ENCODE measurements around the gene BCAM.
"Not testable (repeated sequence)": the region's sequence is repeated elsewhere in the genome, so short reads cannot be mapped to it uniquely, and the experiment has no call there.

The BCAM gene

DNA sequence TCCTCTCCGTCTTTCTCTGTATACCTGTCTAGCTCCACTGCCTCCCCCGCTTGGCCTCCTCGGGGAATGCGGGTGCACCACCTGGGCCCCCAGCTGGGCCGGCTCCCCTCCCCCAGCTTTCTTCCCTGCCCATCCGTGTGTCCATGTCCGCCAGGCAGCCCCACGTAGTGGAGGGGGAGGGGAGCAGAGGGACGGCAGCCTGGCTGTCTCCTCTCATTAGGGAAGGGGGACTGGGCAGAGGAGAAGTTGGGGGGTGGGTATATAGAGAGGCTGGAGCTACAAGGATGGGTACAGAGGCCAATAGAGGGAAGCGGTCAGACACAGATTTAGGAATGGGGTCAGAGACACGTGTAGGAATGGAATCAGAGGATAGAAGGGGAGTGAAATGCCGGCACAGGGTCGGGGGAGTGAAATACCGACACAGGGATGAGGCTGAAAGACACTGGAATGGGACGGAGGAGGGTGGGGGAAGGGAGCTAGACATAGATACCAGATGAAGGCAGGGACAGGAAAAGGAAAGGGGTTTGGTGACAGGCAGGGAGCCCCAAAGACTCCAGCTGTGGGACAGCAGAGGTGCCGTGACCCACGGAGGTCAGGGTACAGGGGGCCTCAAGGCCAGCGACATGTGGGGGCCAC, 40.0 kb downstream of the BCAM start:
- no peak for DNase-seq (ENCODE audit: low read depth in 2 of 2)

DNA sequence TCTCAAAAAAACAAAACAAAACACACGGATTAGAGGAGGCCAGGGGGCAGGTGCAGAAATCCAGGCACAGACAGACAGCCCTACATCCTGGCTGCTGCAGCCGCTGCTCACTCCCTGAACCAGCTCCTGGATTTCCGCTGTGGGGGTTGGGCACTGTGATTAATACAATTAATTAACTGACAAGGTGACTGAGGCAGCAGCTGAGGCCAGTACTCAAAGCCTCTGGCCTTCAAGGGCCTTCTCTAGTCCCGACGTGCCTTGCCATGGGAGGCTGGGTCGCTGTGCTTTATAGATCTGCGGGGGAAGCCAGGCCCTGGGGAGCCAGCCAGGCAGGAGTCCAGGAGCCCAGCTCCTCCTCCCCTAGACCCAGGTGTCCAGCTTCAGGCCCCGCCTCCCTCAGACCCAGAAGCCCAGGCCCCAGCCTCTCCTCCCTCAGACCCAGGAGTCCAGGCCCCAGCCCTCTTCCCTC, 41.8 kb downstream of the BCAM start:
- no peak for DNase-seq (ENCODE audit: low read depth in 2 of 2)

DNA sequence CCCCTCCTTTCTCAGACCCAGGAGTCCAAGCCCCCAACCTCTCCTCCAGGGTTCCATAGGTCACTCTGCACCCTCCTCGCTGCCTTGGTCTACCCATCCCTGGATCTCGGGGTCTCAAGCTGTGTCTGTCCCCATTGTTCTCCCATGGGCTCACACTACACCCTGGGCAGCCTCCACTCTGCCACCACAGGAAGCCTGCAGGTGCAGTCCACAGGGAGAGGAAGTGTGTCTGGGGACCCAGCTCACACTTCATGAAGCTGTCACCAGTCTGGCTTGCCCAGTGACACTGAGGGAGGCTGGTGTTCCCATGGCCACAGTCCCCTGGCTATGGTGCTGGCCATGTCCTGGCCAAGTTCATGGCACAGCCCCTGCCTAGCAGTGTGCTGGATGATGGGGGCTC, 42.5 kb downstream of the BCAM start:
- no peak for DNase-seq (ENCODE audit: low read depth in 2 of 2)

DNA sequence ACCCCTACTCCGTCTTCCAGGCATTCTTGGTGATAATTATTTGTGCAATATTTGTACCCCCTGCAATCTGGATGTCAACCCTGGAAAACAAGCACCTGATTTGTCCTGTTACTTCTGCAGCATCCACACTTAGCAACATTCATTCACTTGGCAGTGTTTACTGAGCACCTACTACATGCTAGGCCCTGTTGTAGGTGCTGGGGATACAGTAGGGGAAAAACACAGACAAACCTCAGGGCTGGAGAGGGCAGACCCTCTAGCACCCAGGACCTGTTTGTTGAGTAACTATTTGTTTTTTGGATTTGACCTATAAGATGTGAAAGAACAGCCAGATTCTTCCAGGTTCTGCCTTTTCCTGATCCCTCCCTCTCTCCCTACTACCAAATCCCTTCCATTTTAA, 46.7 kb downstream of the BCAM start:
- no peak for DNase-seq (ENCODE audit: low read depth in 2 of 2)

DNA sequence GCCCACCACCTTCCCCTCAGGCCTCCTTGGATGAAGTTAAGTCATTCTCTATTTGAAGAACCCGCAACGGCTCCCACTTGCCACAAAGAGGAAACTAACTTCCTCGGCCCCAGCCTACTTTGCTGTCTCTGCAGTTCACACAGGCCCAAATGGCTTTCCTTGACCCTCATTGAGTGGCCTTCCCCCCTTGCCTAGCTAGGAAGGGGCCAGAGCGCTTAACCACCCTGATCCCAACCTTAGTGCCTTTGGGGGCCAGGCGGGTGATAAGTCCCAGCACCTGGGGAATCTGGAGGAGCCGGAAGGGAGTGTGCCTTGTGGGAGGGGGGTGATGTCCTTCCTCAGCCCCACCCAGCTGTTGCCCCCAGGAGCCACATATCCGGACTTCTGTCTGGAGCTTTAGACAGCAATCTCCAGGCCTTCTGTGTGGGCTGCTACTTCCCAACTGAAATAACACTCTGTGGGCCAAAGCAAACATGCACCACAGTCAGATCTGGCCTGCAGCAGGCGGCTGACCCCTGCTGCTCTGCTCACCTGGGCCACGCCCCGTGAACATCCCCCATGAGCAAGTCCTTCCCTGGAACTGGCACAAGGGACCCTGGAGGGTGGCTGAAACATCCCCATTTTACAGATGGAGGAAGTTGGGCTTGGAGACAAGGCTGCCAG, 47.6 kb downstream of the BCAM start:
- no peak for DNase-seq (ENCODE audit: low read depth in 2 of 2)

DNA sequence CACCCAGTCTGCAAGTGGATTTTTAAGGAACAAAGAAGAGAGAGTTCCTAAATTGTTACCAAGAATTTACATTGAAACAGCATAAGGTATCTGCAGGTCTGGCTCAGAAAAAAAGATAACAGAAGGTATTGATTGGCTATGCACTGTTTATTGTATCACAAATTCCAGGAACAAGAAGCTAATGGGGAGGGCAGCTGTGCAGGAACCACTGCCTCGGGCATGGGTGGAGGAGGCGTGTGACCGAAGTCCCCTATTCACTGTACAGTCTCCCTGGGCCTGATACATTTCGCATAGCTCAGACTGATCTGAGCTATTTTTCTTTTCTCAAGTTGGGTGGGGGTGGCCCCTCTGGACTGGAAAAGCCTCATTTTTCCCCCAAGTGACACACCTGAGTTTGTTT, 48.9 kb downstream of the BCAM start:
- DNase-seq (ENCODE audit: low read depth in 2 of 2), result no peak

DNA sequence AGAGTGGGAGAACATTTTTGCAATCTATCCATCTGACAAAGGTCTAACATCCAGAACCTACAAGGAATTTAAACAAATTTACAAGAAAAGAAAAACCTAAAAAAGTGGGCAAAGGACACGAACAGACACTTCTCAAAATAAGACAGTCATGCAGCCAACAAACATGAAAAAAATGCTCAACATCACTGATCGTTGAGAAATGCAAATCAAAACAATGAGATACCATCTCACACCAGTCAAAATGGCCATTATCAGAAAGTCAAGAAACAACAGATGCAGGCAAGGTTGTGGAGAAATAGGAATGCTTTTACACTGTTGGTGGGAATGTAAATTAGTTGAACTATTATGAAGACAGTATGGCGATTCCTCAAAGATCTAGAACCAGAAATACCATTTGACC, 52.7 kb downstream of the BCAM start:
- not testable (repeated sequence) for DNase-seq (ENCODE audit: low read depth in 2 of 2)

DNA sequence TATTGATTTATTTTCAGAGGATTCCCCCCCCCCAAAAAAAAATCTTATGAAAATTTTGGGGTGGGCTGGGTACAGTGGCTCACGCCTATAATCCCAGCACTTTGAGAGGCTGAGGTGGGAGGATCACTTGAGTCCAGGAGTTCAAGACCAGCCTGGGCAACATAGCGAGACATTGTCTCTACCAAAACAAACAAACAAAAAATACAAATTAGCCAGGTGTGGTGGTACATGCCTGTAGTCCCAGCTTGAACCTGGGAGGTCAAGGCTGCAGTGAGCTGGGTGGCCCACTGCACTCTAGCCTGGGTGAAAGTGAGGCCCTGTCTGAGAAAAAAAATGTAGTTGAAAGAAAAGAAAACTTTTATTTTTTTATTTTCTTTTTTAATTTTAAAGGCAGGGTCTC, 55.1 kb downstream of the BCAM start:
- DNase-seq (ENCODE audit: low read depth in 2 of 2), result no peak

DNA sequence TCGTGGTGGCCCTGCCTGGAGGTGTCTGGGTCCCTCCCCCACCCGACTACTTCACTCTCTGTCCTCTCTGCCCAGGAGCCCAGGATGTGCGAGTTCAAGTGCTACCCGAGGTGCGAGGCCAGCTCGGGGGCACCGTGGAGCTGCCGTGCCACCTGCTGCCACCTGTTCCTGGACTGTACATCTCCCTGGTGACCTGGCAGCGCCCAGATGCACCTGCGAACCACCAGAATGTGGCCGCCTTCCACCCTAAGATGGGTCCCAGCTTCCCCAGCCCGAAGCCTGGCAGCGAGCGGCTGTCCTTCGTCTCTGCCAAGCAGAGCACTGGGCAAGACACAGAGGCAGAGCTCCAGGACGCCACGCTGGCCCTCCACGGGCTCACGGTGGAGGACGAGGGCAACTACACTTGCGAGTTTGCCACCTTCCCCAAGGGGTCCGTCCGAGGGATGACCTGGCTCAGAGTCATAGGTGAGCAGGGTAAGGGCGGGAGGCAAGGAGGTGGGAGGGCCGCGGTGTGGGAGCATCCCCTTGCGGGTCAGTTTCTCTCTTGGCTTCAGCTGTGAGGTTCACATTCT, 56.4 kb downstream of the BCAM start:
- DNase-seq (ENCODE audit: low read depth in 2 of 2), result no peak

DNA sequence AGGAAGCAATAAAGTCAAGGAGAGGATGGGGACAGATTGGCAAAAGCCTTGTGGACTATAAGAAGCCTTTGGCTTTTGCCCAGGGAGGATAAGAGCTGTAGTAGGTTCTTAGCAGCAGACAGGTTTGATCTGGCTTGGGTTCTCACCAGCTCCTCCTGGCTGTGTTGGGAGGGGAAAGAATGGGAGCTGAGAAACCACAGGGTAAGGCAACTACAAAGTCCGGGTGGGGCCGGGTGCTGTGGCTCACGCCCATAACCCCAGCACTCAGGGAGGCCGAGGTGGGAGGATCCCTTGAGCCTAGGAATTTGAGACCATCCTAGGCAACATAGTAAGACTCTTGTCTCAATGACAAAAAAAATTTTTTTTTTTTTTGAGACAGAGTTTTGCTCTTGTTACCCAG, 57.8 kb downstream of the BCAM start:
- no peak for DNase-seq (ENCODE audit: low read depth in 2 of 2)

DNA sequence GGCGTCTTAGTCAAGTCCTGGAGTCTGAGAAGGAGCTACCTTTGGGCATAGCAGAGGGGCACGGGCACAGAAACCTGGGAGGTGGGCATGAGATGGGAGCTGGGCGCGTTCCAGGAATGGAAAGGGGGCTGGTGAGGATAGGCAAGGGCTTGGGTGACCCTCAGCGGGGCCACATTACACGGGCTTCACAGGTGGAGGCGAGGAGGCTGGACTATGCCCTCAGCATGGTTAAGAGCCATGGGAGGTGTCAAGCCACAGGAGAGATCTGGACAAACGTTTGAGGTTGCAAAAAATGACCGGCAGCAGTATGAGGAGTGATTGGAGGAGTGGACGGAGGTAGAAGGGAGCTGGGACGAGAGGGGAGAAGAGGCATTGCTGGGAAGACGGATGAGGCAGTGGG, 58.7 kb downstream of the BCAM start:
- no peak for DNase-seq (ENCODE audit: low read depth in 2 of 2)

DNA sequence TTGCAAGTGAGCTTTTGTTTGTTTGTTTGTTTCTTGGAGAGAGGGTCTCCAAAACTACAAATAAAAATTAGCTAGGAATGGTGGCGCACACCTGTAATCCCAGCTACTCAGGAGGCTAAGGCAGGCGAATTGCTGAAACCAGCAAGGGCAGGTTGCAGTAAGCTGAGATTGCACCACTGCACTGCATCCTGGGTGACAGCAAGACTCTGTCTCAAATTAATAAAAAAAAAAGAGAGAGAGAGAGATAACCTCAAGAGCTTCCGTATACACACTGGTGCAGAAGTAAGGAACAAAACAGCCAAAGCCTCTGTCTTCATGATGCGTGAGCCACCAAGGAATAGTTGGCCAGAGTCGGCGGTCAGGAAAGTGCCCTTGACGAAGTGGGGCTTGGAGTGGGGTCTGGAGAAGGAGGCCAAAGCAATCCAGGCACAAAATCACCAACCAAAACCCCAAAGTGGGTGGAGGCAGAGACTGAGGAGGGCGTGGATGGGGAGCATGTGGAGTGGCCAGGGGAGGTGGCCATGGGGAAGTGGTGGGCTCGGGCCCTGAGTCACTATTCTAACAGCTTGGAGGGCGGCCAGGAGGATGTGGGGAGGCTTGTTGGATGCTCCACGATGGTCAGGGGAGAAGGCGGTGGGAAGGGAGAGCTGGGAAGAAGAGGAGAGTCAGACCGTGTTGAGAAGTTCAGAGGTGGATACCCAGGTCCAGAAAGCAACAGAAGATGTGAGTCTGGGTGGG, 61.0 kb downstream of the BCAM start:
- no peak for DNase-seq (ENCODE audit: low read depth in 2 of 2)

Data from stimulated activated CD8-positive, alpha-beta memory T cell treated with anti-CD3 and anti-CD28 coated beads, Interleukin-7, amount 100 ng/mL, for 4 hours (primary cell).